Neural progenitor cell (in vitro differentiated cells): Measurements from ENCODE around the gene POT1. TPM values are rescaled to one million over a fixed set of nuclear protein-coding genes. Genes with fewer than 3 reads are reported as not detected.

Source experiments
- DNase-seq: peaks from one replicate; pipeline ENCODE4 v3.0.0-alpha.2; 2016; ENCODE audit warnings: low spot score
- H2AFZ ChIP-seq: fragments of 200-600 bp; sonication (generic); replicated peaks from 2 replicates; pipeline ENCODE4 v1.6.1; 2016; ENCODE audit warnings: antibody characterized with exemption
- H3F3A ChIP-seq: fragments of 200-600 bp; sonication (generic); 2 replicates; pipeline ENCODE4 v1.6.1; 2016; ENCODE audit warnings: antibody characterized with exemption, low read depth
- H3K27ac ChIP-seq: fragments of 200-600 bp; sonication (generic); 2 replicates; pipeline ENCODE4 v1.5.1; 2016; ENCODE audit warnings: mild to moderate bottlenecking
- H3K27me3 ChIP-seq: fragments of 200-600 bp; sonication (generic); 2 replicates; pipeline ENCODE4 v1.6.1; 2016; ENCODE audit warnings: mild to moderate bottlenecking, moderate library complexity
- H3K36me3 ChIP-seq: fragments of 200-600 bp; sonication (generic); 2 replicates; pipeline ENCODE4 v1.5.1; 2016
- H3K4me1 ChIP-seq: fragments of 200-600 bp; sonication (generic); 2 replicates; pipeline ENCODE4 v1.6.1; 2016; ENCODE audit warnings: mixed run types
- H3K4me2 ChIP-seq: fragments of 200-600 bp; sonication (generic); 2 replicates; pipeline ENCODE4 v1.6.1; 2016
- H3K4me3 ChIP-seq: fragments of 200-600 bp; sonication (generic); 2 replicates; pipeline ENCODE4 v1.5.1; 2016
- H3K79me2 ChIP-seq: fragments of 200-600 bp; sonication (generic); 2 replicates; pipeline ENCODE4 v1.6.1; 2016; ENCODE audit warnings: low read depth
- H3K9ac ChIP-seq: fragments of 200-600 bp; sonication (generic); 2 replicates; pipeline ENCODE4 v1.6.1; 2016
- H3K9me3 ChIP-seq: fragments of 200-600 bp; sonication (generic); 2 replicates; pipeline ENCODE4 v1.5.1; 2016; ENCODE audit warnings: low read depth
- H4K20me1 ChIP-seq: fragments of 200-600 bp; sonication (generic); 2 replicates; pipeline ENCODE4 v1.6.1; 2016; ENCODE audit warnings: low read depth
- H3K27ac Mint-ChIP-seq: 3 replicates; pipeline ENCODE4 v1.8.0; 2021; ENCODE audit warnings: mixed read lengths
- H3K27me3 Mint-ChIP-seq: 2 replicates; pipeline ENCODE4 v1.8.0; 2022; ENCODE audit warnings: low read depth, mild to moderate bottlenecking, inconsistent platforms, moderate library complexity, mixed read lengths; ENCODE audit not compliant: insufficient read depth
- H3K36me3 Mint-ChIP-seq: 3 replicates; pipeline ENCODE4 v1.8.0; 2021; ENCODE audit warnings: mixed read lengths
- H3K4me1 Mint-ChIP-seq: 3 replicates; pipeline ENCODE4 v1.8.0; 2021; ENCODE audit warnings: mixed read lengths
- H3K4me3 Mint-ChIP-seq: 3 replicates; pipeline ENCODE4 v1.8.0; 2021; ENCODE audit warnings: mild to moderate bottlenecking, moderate library complexity, mixed read lengths
- H3K9me3 Mint-ChIP-seq: 3 replicates; pipeline ENCODE4 v1.8.0; 2020; ENCODE audit warnings: mixed read lengths
- CTCF ChIP-seq: fragments of 200-600 bp; sonication (generic); IDR thresholded peaks from 2 replicates; pipeline ENCODE4 v1.5.1; 2017; ENCODE audit warnings: antibody characterized with exemption, mild to moderate bottlenecking
- EZH2 ChIP-seq: fragments of 200-600 bp; sonication (generic); IDR thresholded peaks from 2 replicates; pipeline ENCODE4 v1.6.1; 2017; ENCODE audit warnings: antibody characterized with exemption, mild to moderate bottlenecking, moderate library complexity
- EZH2phosphoT487 ChIP-seq: fragments of 200-600 bp; sonication (generic); IDR thresholded peaks from 2 replicates; pipeline ENCODE4 v1.6.1; 2017; ENCODE audit warnings: antibody characterized with exemption
- total RNA-seq: library from RNA; depleted of rRNA; stranded (reverse); fragments of >200 nt; gene quantifications from 2 replicates; pipeline ENCODE4 v1.2.3, GENCODE V29; 2015; ENCODE audit warnings: low replicate concordance

POT1 gene
- total RNA-seq, 1 donor from 2014 or later = 108 TPM

- Histone ChIP-seq H3K79me2 (no peaks in the 10 kb centered on the region), H3K4me2 (no peak overlapping the region), H3K4me1 (no peaks in the 10 kb centered on the region), H3K9ac (no peak overlapping the region), H3K27ac (no peak overlapping the region), H3K4me3 (no peak overlapping the region), H3F3A (no peaks in the 10 kb centered on the region), H2AFZ (no peak overlapping the region), H3K9me3 (no peaks in the 10 kb centered on the region), H3K36me3 (no peaks in the 10 kb centered on the region), H3K27me3 (no peaks in the 10 kb centered on the region), H4K20me1 (no peaks in the 10 kb centered on the region)
- Mint-ChIP-seq H3K4me1 (peaks cover 4% of the 10 kb centered on the region), H3K4me3 (no peak overlapping the region), H3K27me3 (peaks cover 3% of the 10 kb centered on the region), H3K27ac (no peak overlapping the region), H3K36me3 (no peaks in the 10 kb centered on the region), H3K9me3 (no peaks in the 10 kb centered on the region)
- no peak for DNase-seq
- no peak for TF ChIP-seq CTCF
These were observed 152.4 kb downstream of the POT1 start for GRCh38 chr7:124777268-124777667.

DNA sequence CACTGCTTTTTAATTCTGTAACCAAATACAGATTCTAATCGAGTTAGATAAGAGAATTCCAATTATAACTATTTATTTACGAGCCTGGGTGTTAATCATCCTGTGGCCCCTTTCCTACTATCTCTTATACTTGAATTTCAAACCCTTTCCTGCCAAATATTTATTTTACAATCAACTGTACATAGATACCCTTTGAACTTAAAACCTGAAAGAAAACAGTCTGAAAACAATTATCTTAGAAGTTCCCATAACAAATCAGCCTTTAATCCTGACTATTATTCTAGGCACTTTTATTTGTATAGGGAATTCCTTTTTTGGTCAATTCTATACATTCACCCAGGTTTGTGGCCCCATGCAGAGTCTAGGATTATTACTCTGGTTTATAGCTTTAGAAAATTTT is 153.5 kb downstream of the POT1 start:
- TF ChIP-seq EZH2 (no peak), EZH2phosphoT487 (no peak), CTCF (no peak)
- Mint-ChIP-seq H3K27ac (no peak overlapping the region), H3K27me3 (peaks cover 3% of the 10 kb centered on the region), H3K36me3 (no peaks in the 10 kb centered on the region), H3K4me3 (no peak overlapping the region), H3K9me3 (no peaks in the 10 kb centered on the region), H3K4me1 (no peaks in the 10 kb centered on the region)
- Histone ChIP-seq H3K9me3 (no peaks in the 10 kb centered on the region), H3K4me2 (no peak overlapping the region), H3K9ac (no peak overlapping the region), H3K4me3 (no peak overlapping the region), H3K36me3 (no peaks in the 10 kb centered on the region), H3K79me2 (no peaks in the 10 kb centered on the region), H4K20me1 (no peaks in the 10 kb centered on the region), H3F3A (no peaks in the 10 kb centered on the region), H3K27ac (no peak overlapping the region), H2AFZ (no peak overlapping the region), H3K27me3 (no peaks in the 10 kb centered on the region), H3K4me1 (no peaks in the 10 kb centered on the region)
- DNase-seq = no peak

DNA sequence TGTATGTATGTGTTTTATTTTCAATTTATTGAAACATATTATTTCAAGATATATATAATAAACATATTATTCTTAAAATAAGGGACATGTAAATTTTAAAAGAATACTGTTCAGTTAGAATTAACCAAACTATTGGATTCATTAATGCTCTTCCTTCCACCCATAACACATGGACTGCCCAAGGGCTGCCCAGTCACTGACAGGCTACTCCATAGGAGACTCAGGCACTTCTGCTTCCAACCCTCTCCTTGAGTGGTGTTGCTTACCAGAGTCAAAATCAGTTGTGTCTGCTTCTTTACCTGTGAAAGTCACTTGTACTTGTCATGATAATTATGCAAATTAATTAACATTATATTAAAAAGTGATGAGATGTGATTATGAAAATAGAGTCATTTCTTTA is 154.2 kb downstream of the POT1 start:
- Histone ChIP-seq H3F3A (no peaks in the 10 kb centered on the region), H3K79me2 (no peaks in the 10 kb centered on the region), H3K4me2 (no peak overlapping the region), H3K4me1 (no peaks in the 10 kb centered on the region), H2AFZ (no peak overlapping the region), H3K27me3 (no peaks in the 10 kb centered on the region), H3K36me3 (no peaks in the 10 kb centered on the region), H3K9me3 (no peaks in the 10 kb centered on the region), H3K9ac (no peak overlapping the region), H3K4me3 (no peak overlapping the region), H4K20me1 (no peaks in the 10 kb centered on the region), H3K27ac (no peak overlapping the region)
- Mint-ChIP-seq H3K4me3 (no peak overlapping the region), H3K27ac (no peak overlapping the region), H3K9me3 (no peaks in the 10 kb centered on the region), H3K36me3 (no peaks in the 10 kb centered on the region), H3K27me3 (peaks cover 3% of the 10 kb centered on the region), H3K4me1 (no peaks in the 10 kb centered on the region)
- DNase-seq = no peak
- TF ChIP-seq CTCF (no peak), EZH2phosphoT487 (no peak)

DNA sequence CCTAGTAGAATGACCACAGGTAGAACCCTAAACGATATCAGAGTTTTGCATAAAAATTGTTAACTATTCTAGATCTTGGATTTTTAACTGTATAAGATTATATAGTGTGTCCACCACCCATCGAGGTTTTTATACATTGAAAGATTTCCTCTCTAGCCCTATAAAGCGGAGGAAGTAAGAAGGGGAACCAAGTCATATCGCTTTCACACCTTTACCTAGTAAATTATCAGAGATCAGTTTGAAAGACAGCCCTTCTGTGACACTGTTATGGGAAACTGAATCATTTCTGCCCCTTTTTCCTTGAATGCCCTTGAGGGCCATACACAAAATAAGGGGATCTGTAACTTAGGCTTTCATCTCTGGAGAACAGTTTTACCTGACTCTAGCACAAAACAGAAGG is 155.7 kb downstream of the POT1 start:
- DNase-seq = no peak
- peaks cover 3% of the 10 kb centered on the region for H3K27me3 Mint-ChIP-seq
- H3K36me3 Mint-ChIP-seq = no peaks in the 10 kb centered on the region
- no peaks in the 10 kb centered on the region for H3K9me3 Mint-ChIP-seq
- no peaks in the 10 kb centered on the region for H3K9me3 ChIP-seq
- no peaks in the 10 kb centered on the region for H3K4me1 Mint-ChIP-seq
- no peaks in the 10 kb centered on the region for H3K79me2 ChIP-seq
- H3K27ac Mint-ChIP-seq = no peak overlapping the region
- H3K4me1 ChIP-seq = no peaks in the 10 kb centered on the region
- H3K27me3 ChIP-seq = no peaks in the 10 kb centered on the region
- no peak for TF ChIP-seq CTCF
- H3K4me3 Mint-ChIP-seq = no peak overlapping the region
- no peak overlapping the region for H3K27ac ChIP-seq
- H3K4me3 ChIP-seq = no peak overlapping the region
- H3K36me3 ChIP-seq = no peaks in the 10 kb centered on the region
- H4K20me1 ChIP-seq = no peaks in the 10 kb centered on the region
- no peaks in the 10 kb centered on the region for H3F3A ChIP-seq
- H2AFZ ChIP-seq = no peak overlapping the region
- H3K4me2 ChIP-seq = no peak overlapping the region
- H3K9ac ChIP-seq = no peak overlapping the region
